ENCODE results near the gene ABCB11.
"Not testable (repeated sequence)": the region's sequence is repeated elsewhere in the genome, so short reads cannot be mapped to it uniquely, and the experiment has no call there.

ABCB11 gene

DNA sequence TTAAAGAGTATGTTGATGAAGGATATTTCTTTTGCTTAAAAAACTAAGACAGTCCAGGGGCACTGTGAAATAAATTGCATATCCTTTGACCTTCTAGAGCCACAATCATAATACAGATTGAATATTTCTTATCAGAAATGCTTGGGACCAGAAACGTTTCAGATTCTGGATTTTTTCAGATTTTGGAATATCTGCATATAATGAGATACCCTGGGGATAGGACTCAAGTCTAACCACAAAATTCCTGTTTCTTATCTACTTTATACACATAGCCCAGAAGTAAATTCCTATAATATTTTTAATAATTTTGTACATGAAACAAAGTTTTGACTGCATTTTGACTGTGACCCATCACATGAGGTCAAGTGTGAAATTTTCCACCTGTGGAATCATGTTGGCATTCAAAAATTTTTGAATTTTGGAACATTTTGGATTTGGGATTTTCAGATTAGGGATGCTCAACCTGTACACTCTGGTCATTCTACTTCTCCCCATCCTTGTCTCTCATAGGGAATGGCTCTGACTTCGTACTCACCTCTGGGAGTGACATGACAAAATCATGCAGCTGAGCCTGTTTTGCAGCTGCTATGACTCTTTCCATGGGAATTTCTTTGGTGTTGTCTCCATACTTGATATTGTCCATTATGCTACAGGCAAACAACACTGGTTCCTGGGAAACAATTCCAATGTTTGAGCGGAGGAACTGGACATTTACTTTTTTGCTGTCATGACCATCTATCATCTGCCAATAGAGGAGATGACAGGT, 104.3 kb downstream of the ABCB11 start:
- no peak for DNase-seq

DNA sequence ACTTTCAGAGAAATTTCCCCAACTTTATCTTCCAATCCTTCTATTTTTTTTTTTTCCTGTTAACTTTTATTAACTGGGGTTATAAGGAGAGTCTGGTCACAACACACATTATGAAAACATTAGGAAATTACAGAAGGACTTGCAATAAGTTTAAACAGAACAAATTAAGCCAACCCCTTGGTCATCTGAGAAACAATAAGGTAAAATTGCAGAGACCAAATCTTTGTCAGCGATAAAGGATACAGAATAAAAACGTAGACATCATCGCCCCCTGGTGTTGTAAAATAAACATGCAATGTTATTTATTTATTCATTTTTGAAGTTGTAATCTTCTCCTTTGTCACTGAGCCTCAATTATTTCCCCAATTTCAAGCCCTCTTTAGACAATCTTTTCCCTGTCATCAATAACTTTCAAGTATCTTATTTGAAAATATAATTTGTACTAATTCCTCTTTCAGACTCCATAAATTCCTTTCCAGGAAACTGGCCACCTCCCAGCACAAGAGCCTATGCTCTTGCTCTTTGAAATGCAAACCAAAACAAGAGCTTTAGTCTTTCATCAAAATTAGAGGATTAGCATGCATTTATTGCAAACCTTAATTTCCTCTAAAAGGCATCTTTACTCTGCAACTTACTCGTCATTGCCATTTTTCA, 110.5 kb downstream of the ABCB11 start:
- peak; percentile 56 for DNase-seq

DNA sequence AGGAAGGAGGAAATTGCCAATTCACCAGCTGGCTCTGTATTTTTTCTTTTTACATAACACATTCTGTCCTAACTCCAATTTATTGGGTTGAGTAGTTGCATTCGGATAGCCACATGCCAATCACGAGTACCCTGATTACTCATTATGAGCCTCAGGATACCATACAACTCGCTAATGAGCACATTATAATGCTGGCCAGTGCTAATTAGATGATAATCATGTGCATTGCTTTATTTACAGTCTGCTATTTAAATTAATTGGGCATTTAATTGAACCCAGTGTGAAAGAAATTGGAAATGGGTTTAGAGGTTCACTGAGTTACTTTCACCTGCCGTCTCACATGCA, 114.8 kb downstream of the ABCB11 start:
- DNase-seq = no peak

DNA sequence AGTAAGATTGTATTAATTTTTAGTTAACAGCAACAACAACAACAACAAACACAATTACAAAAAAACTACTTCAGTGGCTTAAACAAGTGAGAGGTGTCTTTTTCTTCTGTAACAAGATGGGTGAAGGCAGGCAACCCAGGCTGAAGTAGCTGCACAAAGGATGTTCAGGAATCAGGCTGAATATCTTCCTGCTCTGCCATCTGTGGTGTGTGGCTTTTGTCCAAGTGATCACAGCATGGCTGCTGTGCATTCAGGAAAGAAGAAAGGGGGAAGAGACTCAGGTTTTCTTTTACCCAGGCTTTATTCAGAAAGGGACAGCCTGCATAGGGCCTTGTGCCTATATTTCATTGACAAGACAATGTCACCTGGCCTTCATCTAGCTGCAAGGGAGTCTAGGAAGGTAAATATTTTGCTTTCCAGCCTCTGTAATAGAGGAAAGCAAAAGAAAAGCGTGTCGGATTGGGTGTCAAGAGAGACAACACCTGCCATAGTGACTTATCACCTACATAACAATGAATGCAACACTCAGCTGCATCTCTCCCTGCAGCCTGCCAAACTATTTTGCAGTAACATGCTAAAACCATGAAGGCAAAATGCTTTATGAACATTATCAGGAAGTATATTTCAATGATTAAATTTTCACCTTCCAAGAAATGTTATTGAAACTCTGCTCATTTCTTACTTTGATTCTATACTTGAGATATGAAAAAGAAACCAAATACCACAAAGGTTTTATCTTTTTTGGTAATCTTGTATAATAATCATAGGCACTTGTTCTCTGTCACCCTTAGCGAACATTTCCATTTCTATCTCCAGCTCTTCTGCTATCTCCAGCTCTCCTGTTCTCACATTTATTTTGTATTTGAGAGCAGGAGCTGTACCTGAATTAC, 115.4 kb downstream of the ABCB11 start:
- no peak for DNase-seq

DNA sequence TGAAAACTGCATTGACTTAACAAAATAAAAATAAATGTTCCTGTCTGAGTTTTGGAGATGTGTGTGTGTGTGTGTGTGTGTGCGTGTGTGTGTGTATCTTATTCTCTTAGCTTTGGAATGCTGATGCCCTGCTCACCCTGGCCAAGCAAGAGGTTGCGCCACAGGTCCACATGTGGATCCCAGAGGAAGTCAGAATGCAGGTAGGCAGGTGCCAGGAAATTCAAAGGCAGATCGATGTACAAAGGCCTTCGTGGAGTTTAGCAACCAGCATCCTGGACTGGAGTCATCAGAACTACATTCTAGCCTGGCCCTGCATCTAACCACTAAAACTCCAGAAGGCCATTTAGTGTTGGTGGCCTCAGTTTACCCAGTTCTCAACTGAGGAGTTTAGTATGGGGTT, 117.6 kb downstream of the ABCB11 start:
- DNase-seq = no peak

DNA sequence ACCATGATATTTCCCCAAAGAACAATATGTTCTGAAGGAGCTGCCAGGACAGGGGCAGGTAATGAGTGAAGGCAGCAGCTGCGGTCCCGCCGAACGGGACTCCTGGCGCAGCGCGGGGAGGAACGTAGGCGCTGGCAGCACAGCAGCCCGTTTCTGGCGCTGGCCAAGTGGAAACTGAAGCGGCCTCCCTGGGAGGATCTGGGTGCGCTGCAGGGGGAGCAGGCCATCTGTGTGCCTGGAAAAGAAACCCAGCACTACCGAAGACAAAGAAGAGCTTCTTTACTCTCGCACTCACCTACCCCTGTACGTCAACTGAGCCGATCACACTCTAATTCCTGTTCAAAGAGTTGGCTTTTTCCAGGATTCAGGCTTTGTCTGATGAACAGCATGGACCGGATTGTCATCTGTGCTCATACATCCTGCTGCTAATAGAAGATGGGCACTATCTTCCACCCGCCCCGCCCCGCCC, 118.2 kb downstream of the ABCB11 start:
- no peak for DNase-seq

DNA sequence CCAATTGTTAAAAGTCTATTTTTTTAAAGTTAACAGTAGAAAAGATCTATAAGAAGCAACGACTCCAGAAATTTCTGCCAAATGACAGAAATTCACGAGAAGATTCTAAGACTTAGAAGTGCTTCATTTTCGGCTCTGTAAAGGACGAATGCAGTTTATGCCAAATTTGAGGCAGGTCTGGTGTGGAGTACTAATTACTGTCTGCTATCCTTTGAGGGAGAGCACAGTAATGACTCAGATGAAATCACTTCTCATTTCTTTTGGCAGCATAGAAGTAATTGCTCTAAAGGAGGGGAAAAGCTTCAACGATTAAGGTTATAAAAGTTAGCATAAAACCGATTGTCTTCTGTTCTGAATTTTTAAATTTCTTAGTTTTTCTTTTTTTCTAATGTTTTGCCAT, 118.7 kb downstream of the ABCB11 start:
- DNase-seq = no peak

DNA sequence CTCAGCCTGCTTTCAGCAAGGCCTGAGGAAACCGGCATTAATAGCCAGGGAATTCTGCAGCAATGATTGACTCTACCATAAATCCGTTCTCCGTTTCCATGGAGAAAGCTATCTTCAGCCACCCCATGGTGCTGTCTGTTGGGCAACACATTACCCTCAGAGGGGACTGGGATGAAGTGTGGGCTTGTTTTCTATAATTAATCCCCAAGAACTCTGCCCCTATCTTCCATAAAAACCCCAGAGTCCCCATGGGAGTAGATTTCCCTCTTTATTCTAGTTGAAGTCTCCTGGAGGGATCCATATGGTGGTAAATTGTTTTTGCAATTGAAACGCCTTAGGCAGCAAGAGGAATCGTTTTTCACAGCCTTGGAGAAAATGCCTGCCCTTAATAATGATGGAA, 120.8 kb downstream of the ABCB11 start:
- DNase-seq = no peak

DNA sequence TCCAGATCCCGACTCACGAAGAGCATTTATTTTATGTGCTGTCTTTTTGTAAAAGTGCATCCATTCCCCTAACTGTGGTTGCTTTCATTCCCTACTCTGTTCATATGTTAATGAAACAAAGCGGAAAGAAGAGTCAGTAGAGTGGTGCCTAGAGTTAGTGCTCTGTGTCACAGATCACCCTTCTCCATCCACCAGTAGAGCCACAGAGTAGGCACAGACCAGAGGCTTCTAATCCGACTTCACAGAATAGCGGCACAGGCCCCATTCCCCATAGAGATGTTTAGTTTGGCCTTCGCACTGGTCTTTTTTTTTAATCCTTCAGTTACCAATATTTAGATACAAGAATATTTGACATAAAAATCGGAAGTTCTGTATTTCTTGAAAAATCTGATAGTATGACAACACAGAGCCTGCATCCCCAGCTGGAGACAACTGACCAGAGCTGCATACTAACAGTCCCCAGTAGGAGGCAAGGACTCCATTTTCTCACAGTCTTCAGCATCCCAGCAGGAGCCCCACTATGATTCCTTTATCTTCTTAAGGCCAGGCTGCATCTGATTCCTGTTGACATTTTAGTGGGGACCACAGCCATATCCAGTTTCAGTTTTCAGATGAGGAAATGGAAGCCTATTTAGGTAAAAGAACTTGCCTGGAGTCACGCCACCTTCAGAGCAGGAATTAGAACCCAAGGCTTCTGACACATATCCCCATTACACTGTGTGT, 123.0 kb downstream of the ABCB11 start:
- no peak for DNase-seq

DNA sequence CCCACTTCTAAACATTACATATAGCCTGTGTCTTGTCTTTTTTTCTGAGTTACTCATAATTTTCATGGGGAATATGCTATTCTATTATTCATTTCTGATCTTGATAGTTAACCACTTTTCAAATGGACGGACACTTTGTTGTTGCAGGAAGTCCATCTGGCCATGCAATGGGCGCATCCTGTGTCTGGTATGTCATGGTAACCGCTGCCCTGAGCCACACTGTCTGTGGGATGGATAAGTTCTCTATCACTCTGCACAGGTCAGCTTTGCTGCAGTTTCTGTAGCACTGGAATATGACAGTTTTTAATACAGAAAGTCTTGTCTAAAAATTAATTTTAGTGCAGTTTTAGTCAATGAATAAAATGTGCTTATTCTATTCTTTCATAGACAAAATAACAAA, 126.8 kb downstream of the ABCB11 start:
- DNase-seq = no peak

DNA sequence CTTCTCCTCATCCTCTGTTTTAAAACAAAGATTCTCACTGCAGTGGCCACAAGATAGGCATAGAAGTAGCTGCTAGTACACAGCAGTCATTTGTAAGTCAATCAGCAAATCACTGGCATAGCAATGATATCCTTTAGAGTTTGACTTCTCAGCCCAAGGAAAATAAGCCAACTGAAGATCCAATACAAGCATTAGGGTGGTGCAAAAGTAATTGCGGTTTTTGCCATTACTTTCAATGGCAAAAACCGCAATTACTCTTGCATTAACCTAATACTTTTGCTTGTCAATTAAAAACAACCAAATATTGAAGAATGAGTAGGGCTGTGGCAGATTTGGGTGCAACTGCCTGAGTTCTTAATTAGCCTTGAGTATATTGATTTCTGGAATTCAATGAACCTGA, 127.2 kb downstream of the ABCB11 start:
- no peak for DNase-seq

DNA sequence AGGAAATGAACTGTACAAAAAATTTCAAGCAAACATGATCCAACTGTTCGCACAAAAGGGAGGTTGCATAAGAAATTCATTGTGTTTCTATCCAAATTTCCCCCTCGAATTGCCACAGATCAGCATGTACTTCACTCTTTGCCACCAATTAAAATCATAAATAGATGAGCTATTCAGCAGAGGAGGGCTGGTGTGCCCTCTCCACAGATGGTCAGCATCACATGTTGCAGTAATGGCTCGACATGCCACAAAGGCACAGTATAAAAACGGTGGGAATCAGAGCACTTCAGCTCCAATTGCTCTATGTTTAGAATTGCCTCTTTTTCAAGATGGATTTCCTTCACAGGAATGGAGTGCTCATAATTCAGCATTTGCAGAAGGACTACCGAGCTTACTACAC, 130.1 kb downstream of the ABCB11 start, which contains the start of gene G6PC2:
Gene G6PC2, plus strand, starts transcription at position 289 of the 400 bp plus-strand sequence. Its CDS starts 41 bp downstream, at position 330.
- no peak for DNase-seq

DNA sequence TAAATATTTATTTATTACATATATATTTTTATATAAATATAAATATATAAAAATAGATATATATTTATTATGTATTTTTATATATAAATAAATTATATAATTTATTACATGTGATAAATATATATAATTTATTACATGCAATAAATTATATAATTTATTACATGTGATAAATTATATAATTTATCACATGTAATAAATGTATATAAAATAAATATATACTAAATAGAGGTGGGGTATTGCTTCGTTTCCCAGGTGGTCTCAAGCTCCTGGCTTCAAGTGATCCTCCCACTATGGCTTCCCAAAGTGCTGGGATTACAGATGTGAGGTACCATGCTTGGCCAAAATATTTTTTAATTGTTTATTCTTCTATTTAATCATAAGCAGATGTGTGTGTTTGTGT, 133.7 kb downstream of the ABCB11 start:
- DNase-seq = no peak

DNA sequence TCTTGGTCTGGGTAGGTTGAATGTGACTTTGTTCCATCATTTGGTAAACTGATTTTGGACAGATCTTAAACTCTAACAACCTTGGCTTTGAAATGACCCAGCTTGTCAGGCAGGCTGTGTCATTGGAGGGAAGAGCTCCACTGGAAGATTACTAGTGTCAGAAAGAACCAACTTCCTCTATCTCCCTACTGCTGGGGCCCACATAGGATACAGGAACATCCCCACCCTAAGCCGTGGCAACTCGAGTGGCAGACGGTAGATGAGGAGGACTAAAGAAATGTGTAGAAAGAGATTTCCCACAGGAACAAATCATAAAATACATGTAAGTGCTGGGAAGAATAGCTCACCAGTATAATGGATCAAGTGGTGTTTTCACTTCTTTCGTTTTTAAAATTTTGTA, 134.3 kb downstream of the ABCB11 start:
- no peak for DNase-seq

DNA sequence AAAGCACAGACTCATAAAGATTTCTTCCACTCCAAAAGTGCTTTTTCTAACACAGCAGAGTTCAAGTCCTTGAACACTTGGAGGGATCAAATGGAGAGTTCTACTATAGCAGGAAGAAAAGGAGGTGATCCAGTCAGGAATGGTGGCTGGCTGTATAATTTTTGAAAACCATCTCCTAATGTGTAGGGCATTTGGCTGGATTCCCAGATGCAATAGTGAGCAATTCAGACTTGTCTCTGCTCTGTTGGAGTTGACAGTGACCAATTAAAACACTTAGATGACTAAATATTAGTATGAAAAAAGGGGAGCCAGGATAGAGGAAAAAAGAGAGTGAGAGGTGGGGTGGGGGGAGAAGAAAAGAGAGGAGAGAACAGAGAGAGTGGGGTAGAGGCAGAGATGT, 135.4 kb downstream of the ABCB11 start:
- no peak for DNase-seq

DNA sequence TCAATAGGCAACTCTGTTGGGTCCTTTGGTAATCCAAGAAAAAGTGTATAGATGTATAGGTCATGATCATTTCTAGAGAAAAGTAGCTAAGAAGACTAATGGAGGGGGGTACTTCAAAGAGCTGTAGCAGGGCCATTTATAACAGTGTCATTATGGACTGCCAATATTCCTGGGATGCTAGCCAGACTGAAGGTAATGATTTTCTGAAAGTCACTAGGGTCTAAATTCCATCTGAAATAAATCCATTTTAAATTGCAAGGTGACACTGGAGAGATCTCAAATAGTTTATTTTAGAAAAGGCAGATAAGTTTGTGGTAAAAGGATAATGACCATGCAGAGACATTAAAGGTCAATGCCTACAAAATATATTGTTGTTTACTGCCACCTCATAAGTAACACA, 136.4 kb downstream of the ABCB11 start:
- no peak for DNase-seq

DNA sequence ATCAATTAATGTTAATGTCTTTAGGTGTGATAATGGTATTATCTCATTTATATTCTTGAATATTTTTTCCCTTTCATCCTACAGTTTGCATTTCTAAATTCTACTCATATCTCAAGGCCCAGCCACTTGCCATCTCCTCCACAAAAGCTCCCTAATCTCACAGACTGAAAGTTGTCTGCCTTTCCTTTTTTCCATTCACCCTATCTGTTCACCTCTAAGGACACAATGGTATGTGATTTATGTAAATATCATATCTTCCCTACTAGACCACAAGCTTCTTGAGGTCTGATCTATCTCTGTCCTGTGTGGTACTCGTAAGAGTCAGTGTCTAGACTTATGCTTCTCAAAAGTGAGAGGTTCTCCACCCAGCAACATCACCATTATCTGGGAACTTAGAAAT, 137.0 kb downstream of the ABCB11 start:
- DNase-seq = no peak

DNA sequence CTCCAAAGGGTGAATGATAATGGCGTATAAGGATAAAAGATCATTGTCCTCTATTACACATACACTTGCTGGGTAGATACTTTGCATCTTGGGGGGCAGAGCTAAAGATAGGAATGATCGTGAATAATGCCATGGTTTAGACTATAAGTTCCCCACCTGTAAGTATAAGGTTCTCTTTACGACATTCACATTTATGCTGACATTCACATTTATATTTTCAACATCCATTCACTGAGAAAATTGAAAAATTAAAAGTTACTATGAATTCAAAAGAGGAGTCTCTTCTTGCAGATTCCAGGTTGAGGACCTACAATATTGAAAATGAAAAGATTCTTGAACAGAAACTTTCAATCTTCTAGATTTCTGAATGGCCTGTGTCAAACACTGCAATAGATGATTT, 138.8 kb downstream of the ABCB11 start:
- no peak for DNase-seq

DNA sequence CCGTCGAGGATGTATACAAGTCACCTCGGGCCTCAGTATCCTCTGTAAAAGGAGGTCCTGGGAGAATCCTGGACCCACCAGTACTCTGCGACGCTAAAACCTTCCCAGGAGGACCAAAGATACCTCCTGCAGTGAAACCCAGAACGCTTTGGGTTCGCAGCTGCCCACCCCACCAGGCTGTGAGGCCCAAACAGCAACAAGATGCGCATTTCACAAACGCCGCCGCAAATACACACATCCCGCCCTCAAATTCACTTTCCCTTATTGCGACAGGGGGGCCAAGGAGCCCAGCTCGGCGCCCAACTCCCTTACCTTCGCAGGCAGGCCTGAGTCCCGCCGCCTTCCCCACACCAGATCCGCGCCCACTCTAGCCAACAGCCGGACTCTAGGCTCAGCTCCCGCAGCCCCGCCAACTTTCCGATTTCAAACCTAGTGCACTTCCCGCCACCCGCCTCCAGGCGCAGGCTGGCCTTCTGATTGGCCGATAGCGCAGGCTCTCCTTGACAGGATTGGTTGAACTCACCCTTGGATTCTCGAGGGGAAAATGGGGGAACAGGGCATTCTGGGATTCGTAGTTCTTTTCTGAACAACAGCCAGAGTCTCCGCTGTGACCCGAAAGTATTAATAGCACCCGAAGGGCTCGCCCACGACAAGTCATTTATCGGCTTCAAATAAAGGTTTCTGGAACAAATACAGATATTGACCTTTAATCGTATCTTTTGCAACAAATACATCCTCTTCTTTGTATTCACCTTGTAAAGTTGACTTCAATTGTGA, 140.9 kb downstream of the ABCB11 start, which contains the start of gene SPC25:
Gene SPC25, minus strand, starts transcription at position 425 of the 777 bp plus-strand sequence. CDS start 911 bp downstream, outside the sequence.
- peak; percentile 91 for DNase-seq

DNA sequence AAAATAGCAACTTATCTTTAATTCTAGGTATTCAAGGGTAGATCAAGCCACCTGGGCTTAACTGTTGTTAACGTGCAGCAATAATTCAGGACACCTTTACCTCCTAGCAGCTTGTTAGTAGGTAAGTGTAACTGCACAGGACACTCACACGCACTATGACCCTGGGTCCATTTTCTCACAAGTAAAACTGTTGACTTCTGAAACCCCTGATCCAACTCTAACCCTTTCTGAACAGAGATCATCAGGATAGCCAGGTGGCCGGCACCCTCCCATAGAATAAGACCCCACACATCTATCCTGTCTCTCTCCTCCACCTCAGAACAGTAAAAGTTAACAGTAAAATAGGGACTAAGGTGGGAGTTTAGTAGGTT, 141.5 kb downstream of the ABCB11 start:
- no peak for DNase-seq

DNA sequence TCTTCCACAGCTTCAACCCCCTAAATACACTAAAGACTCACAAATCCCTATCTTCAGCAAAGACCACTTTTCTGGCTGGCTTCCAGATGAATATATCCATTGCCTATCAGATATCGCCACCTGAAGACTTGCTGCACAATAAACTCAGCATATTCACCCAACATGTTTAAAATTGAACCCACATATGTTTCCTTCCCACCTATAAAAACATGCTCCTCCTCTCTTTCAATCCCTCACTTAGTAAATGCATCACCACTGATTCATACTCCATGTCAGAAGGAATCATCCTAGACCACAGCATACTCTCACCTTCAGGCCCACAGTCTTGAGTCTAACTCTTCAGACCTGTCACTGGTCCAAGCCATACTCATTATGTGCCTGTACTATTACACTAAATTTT, 146.1 kb downstream of the ABCB11 start:
- DNase-seq = no peak

DNA sequence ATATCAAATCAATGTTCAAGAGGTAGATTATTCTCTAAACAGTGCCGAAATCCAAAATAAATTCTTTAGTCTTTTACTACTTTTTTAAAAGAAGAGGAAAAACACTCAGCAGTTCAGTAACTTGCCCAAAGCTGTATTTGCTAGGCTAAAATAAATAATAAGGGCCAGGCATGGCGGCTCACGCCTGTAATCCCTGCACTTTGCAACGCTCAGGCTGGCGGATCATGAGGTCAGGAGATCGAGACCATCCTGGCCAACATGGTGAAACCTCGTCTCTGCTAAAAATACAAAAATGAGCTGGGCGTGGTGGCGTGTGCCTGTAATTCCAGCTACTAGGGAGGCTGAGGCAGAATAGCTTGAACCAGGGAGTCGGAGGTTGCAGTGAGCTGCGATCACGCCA, 149.0 kb downstream of the ABCB11 start:
- not testable (repeated sequence) for DNase-seq
